Stimulated activated CD4-positive, alpha-beta T cell treated with anti-CD3 and anti-CD28 coated beads, TNF-alpha, amount 100 ng/mL, for 4 hours (primary cell): ENCODE measurements around the gene TRAPPC10.

Source experiments
- DNase-seq, 3 experiments: peaks; one replicate each; pipeline ENCODE4 v3.0.0-alpha.2; 2020; ENCODE audit warnings: low read depth in 3 of 3

TRAPPC10 gene

GRCh38 chr21:43981871-43982210, 30.3 kb upstream of the TRAPPC10 start:
- no peak for DNase-seq

DNA sequence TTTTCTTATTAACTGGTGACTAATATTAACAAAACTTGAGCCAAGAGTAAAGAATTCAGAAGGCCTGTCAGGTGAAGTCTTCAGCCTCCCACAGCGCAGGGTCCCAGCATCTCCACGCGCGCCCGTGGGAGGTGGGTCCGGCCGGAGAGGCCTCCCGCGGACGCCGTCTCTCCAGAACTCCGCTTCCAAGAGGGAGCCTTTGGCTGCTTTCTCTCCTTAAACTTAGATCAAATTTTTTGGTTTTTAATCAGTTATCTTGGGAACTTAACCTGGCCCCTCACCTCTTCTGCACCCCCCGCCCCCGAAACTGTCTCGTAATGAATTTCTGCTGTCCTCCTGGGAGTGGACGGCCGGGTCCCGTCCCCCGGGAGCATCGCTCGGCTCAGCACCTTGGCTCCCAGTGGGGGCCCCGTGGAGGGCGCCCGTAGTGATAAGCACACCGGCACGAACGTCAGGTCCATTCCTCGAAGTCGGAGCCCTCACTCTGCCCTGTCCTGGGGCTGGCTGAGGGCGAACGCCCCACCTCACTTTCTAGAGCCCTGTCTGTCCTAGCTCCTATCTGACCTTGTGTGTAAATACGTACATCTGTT, 29.5 kb upstream of the TRAPPC10 start:
- DNase-seq, result no peak

DNA sequence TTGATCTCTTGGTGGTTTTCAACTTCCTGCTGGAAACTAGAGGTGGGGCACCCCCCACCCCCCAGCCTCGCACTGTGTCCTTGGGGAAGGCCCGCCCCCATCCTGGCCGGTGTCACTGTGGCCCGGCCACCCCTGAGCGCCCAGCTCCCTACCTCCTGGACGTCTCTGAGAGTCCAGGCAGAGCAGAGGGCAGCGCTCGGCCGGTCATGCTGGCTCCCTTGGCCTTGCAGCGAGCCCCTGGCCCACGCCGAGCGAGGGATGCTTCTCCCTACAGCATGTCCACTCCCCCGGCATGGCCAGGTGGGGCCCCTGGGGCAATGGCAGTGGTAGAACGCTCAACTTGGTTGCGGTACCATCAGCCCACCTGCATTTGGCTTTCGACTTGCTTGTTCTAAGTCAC, 28.7 kb upstream of the TRAPPC10 start:
- DNase-seq, result no peak

DNA sequence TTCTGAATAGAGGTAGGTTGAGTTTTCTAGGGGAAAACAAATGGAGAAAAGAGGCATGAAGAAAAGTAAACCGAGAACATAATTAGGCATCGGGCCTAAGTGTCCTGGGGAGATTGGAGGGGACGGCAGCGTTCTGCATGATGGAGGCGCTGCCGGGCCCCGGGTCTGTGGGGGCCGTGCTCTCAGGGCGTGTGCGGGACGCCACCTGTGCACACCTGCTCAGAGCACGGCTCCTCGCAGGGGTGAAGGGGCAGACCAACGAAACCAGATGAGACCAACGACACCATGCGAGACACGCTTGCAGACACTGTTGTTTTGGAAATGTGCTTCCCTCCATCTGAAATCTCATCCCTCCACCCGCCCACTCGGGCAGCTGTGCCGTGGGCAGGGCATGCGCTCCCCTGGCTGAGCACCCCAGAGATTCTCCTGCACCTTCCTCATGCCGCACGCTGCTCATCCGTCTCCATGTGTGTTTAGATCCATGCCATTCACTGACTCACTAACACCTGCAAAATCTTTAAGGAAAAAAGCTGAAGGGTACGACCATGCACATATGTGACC, 28.2 kb upstream of the TRAPPC10 start:
- DNase-seq, result no peak

DNA sequence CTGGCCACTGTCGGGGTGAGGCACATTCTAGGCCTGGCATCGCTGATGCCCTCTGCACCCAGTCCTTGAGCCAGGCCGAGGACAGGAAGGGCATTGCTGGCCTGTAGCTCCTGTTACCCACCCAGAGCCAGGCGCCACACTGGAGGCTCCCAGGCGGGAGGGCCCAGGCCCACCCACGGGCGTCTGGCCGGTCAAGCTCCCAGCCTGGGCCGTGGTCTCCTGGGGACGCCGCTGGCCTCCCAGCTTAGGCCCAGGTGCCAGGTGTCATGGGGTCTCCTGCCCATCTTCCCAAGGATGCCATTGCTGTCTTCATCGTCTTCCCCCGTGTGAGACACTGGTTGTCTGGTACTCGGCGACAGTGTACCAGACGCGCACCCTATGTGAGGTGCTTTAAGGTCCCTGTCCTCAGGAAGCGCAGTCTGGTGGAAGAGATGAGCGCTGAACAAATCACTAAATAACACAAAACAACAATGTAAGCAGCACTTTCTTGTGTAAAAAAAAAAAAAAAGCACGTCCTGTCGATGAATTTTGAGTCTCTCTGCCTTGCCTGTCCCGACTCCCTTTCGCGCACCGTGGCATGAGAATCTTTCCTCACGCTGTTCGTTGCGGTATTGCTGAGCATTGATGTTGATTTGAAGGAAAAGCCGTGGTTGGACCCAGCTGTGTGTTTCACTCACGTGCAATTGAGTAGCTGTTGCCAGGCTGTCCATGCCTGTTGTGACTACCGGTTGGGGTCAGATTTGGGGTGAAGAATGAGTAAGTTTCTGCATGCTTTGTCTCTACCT, 27.0 kb upstream of the TRAPPC10 start:
- no peak for DNase-seq

GRCh38 chr21:43985690-43986251, 26.3 kb upstream of the TRAPPC10 start:
- DNase-seq, result no peak

DNA sequence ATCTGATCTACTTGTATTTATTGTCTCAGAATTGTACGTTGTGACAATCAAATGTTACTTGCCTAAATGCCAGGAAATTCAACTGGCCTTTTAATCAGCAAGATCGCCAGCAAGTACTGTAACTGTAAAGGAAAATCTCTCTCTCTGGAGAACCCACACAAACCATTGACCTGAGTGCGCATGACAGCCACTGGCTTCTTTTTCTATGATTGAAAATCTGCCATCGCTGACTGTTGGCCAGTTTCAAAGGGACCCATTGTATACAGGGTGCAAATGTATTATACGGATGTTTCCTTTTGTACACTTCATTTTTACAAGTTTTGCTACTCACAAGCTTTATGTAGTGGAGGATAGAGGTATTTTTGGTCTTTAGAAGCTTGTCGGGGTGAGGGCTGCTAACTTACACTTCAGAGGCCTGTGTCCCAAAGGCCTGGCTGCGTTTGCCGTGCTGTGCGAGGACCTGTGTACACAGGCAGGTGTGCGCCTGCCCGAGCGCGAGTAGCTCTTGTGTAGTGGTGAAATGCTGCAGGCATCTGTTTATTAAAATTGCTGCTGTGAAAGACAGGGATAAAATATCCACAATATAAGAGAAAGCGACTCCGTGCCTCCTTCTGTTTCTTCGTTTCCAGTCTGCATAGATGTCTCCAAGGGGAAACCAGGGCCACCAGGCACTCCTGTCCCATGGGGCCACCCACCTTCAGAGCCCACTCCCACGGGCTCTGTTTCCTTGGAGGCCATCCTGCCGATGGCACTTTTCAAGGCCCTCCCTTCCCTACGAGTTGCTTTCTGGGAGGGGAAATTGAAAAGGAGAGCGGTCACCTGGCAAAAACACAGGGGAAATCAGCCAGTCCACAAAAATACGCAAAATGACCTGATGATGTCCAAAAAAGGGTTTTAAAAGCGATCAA, 25.3 kb upstream of the TRAPPC10 start:
- no peak for DNase-seq

DNA sequence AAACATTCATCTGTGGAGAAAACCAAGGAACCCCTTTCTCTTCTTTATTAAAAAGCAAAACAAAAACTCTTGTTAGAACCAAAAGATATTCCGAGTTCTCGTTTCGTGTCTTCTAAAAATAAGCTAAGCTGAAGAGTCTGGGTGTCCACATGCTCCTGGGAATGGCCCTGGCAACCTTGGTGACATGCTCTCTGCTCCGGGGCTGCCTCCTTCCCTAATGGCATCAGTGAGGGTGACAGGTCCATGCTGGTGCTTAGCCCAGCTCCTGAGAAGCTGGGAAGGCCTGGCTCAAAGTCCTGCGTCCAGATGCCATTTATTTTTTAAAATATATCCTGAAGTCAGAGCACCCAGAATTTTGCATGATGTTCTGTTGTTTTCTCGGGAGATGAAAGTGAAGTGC, 24.6 kb upstream of the TRAPPC10 start:
- no peak for DNase-seq

DNA sequence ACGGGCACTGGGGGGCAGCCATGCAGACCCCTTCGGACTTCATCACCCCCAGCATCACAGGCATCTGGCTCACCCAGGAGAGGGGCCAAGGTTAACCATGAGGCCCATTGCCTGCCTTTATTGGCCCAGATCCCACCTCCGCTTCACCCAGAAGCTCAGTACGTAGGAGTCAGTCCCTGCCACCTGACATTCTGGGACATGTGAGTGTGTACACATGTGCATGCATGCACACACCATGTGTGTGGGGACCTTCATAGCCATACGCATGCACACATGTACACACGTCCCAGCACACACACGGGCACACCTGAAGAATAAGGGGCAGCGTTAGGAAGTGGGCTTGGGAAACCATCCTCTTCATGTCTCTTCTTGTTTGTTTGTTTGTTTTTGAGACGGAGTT, 24.1 kb upstream of the TRAPPC10 start:
- DNase-seq, result no peak

- no peak for DNase-seq
Observed at GRCh38 chr21:43988506-43989230, 23.4 kb upstream of the TRAPPC10 start.

GRCh38 chr21:43989401-43989800, 22.7 kb upstream of the TRAPPC10 start:
- DNase-seq, result no peak

DNA sequence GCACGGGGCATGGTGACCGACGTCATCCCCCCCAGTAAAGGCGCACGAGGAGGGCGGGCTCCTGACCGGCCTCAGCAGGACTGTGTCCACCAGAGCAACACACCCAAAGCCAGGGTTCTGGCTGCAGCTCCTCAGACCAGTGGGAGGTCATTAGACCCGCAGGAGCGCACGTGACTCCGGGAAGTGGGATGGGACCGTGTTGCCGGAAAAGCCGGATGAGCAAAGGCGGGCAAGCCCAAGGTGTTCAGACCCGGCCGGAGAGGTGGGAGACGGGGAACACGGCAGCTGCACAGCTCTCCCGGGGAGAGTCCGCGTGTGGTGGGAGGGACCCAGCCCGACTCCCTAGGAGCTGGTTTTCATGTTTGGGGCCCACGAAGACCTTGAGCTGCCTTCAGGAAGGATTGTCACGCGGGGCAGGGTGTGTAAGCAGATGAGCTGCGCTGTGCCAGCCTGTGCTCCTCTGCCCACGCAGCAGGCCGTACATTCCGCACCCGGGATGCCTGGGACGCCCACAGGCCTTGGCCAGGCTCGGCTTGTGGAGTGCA, 20.6 kb upstream of the TRAPPC10 start:
- no peak for DNase-seq

- DNase-seq, result no peak
Observed at GRCh38 chr21:43992121-43992520, 20.0 kb upstream of the TRAPPC10 start.

DNA sequence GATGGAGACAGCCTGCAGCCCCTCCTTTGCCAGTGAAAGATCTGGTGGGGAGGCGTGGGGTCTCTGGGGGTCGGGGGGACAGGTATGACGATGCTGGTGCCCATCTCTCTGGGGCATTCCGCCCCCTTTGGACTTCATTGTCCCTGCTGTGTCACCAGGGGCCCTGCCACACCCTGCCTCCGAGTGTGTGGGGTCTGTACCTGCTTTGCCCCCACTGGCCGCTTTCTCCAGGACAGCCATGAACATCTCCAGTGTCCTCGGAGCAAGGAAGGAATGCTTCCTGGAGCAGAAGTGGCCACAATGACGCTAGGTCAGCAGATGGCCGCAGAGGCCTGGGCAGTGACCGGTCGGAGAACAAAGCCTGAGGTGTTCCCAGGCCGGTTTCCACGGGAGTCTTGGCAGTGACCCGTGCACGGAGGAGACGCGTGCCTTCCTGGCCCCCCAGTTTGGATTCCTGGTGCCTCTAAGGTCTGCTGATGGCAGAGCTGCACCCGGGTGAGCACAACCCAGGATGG, 18.6 kb upstream of the TRAPPC10 start:
- no peak for DNase-seq

- DNase-seq, result no peak
Observed at GRCh38 chr21:43994085-43994484, 18.0 kb upstream of the TRAPPC10 start.

DNA sequence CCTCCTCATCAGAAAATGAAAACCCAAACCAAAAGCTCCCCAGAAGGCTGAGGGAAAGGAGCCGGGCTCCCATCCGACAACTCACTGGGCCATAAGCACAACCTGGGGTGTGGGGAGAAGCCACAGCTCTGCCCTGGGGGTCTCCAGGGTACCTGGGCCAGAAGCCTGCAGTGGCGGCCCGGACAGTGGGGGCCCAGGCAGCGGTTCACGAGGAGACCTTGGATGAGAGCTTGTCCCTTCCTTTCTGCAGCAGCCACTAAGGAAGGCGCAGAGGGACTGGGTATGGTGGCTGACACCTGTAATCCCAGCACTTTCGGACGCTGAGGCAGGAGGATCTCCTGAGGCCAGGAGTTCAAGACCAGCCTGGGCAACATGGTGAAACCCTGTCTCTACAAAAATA, 17.5 kb upstream of the TRAPPC10 start:
- no peak for DNase-seq

DNA sequence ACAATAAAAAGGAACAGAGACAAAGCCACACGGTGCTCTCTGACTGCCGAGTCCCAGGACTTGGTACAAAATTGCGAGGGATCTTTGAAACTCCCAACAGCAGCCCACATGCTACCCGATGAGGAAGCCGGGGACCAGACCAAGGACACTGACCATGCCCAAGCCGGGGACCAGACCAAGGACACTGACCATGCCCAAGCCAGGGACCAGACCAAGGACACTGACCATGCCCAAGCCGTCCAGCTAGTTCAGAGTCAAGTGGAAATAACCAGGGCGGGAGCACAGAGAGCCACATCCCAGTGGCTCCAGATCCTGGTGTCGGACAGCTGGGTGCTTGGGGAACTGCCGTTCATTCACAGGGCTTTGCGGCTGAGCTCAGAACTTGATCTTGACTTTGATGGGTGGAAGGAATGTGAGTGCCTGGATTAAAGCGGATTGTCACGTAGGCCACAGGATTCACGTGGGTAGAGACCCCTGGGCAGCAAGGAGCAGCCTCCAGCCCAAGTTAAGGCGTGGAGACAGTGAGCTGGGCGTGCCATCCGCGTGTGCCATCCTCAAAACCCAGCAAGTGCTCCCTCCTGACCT, 16.5 kb upstream of the TRAPPC10 start:
- no peak for DNase-seq

GRCh38 chr21:43997766-43998742, 14.1 kb upstream of the TRAPPC10 start:
- DNase-seq, result no peak

- DNase-seq, result no peak
Observed at GRCh38 chr21:44000360-44000759, 11.7 kb upstream of the TRAPPC10 start.
